Stomach smooth muscle (tissue), 2 donors: ENCODE data around the gene PDE6D.

Experiments
- H3K27ac ChIP-seq: one replicate; pipeline ENCODE4 v1.7.0; 2013; ENCODE audit warnings: mild to moderate bottlenecking, low read length, inconsistent platforms
- H3K27me3 ChIP-seq, 2 donors: one replicate each; pipeline ENCODE4 v1.7.0; 2013; ENCODE audit warnings: low read length in 2 of 2; ENCODE audit not compliant: insufficient read depth in 2 of 2, control insufficient read depth in 1 of 2
- H3K36me3 ChIP-seq, 2 donors: one replicate each; pipeline ENCODE4 v1.7.0; 2013; ENCODE audit warnings: low read length in 2 of 2; ENCODE audit not compliant: control insufficient read depth in 2 of 2, insufficient read depth in 2 of 2
- H3K4me1 ChIP-seq: one replicate; pipeline ENCODE4 v1.7.0; 2013; ENCODE audit warnings: low read length; ENCODE audit not compliant: control insufficient read depth, insufficient read depth
- H3K4me3 ChIP-seq, 2 donors: one replicate each; pipeline ENCODE4 v1.7.0; 2013; ENCODE audit warnings: low read length in 2 of 2
- H3K9ac ChIP-seq, 2 donors: one replicate each; pipeline ENCODE4 v1.7.0; 2013; ENCODE audit warnings: low read length in 2 of 2, mild to moderate bottlenecking in 1 of 2
- H3K9me3 ChIP-seq, 2 donors: one replicate each; pipeline ENCODE4 v1.7.0; 2013; ENCODE audit warnings: low read length in 2 of 2; ENCODE audit not compliant: control insufficient read depth in 2 of 2
- donor health status: healthy.
- donor health status: Pancreatic carcinoma.

PDE6D gene

DNA sequence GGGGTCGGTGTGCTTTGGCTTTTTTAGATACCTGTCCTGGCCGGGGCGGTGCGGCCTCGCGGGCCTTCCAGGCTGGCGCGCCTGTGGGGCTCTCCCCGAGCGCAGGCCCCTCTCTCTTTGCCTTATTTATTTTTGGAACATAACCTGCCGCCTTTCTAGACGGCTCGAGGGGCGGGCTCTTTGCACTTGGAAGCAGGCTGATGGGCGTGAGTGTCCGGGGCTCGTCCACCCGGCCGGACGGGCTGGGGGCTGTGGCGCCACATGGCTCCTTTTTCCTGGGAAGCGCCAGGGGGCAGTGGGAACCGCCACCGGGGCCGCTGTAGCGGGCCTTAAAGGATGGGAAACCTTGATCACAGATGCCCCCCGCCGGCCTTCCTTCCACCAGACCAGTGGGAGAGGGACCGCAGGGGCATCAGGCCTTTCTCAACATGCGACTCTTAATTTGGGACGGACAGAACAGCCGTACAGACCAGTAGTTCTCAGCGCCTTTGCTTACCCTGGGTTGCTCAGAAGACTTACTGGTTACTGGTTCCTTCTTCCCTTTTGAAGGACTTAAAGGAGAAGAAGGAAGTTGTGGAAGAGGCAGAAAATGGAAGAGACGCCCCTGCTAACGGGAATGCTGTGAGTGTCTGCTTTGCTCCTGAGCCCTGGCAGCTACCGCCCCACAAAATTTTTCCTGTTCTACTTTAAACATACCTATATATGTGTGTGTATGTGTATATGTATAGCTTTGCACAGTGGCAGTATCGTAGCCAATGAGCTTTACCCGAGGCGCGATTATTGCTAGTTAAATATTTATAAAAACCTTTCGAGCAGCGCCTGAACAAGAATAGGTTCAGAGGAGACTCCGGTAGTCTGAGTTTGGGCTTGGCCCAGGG, 70.0 kb downstream of the PDE6D start:
- Histone ChIP-seq H3K4me1 (peaks cover 50% of the 10 kb centered on the region), H3K4me3 (peak overlapping the region; percentile 69 to 87), H3K9me3 (no peaks in the 10 kb centered on the region), H3K36me3 (peaks cover 9 to 15% of the 10 kb centered on the region in 2 donors), H3K27ac (peak overlapping the region; percentile 69), H3K27me3 (no peaks in the 10 kb centered on the region), H3K9ac (peak overlapping the region; percentile 72 to 97)

DNA sequence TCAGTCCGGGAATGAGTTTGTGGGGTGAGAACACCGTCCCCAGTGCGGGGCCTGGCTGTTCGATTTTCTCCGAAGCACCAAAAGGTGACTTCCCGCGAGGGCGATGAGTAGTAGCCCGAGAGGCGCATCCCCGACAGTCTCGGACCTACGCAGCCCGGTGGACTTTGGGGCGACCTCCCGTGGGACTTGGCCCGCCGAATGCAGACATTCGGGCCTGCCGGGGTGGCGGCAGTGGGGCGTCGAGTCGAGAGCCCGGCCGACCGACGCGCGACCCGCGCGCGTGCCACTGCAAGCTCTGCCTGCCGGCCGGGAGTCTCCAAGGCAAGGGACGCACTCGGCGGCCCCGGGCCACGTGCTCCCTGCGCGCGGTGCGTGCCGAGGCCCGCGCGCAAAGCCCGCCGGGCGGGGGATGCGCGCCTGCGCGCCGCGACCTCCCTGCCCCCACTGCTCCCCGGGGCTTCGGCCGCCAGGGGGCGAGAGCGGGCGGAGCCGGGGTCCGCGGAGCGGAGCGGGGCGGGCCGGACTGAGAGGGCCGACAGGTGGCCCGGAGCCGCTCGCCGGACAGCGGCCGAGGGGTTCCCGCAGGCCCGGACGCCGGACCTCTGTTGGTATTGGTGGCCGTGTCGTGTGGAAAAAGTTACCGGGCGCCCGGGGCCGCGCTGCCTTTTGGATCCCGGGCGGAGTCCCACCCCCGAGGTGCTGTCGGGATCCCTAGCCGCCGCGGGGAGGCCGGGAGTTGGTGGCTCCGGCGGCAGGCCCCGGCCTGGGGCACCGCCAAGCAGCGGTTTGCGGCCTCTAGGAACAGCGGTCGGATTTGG, 70.9 kb downstream of the PDE6D start:
- peak overlapping the region; percentile 100 for H3K27ac ChIP-seq
- H3K4me1 ChIP-seq: peaks cover 54% of the 10 kb centered on the region
- peaks cover 9 to 15% of the 10 kb centered on the region in 2 donors for H3K36me3 ChIP-seq
- H3K4me3 ChIP-seq: peak overlapping the region; percentile 87 to 92
- H3K9me3 ChIP-seq: no peaks in the 10 kb centered on the region
- no peaks in the 10 kb centered on the region for H3K27me3 ChIP-seq
- peak overlapping the region; percentile 91 to 97 for H3K9ac ChIP-seq

DNA sequence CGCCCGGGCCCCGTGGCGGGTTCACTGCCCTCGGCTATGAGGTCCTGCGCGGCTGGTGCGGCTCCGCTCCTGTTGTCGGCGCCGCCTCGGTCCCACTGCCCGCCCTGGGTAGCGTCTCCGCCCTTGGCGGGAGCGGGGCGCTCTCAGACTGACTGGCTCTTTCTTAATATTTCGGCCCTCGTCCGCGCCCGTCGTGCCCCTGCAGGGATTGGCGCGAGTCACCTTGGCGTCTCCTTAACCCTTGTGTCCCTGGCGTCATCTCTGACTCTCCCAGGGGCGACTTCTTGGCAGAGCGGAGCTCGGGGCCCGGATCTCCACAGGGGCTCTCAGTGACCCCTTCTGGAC, 71.5 kb downstream of the PDE6D start:
- Histone ChIP-seq H3K9me3 (no peaks in the 10 kb centered on the region), H3K27ac (peak overlapping the region; percentile 100), H3K4me1 (peaks cover 57% of the 10 kb centered on the region), H3K9ac (peak overlapping the region; percentile 91 to 97), H3K27me3 (no peaks in the 10 kb centered on the region), H3K4me3 (peak overlapping the region; percentile 87 to 92), H3K36me3 (peaks cover 9 to 15% of the 10 kb centered on the region in 2 donors)

DNA sequence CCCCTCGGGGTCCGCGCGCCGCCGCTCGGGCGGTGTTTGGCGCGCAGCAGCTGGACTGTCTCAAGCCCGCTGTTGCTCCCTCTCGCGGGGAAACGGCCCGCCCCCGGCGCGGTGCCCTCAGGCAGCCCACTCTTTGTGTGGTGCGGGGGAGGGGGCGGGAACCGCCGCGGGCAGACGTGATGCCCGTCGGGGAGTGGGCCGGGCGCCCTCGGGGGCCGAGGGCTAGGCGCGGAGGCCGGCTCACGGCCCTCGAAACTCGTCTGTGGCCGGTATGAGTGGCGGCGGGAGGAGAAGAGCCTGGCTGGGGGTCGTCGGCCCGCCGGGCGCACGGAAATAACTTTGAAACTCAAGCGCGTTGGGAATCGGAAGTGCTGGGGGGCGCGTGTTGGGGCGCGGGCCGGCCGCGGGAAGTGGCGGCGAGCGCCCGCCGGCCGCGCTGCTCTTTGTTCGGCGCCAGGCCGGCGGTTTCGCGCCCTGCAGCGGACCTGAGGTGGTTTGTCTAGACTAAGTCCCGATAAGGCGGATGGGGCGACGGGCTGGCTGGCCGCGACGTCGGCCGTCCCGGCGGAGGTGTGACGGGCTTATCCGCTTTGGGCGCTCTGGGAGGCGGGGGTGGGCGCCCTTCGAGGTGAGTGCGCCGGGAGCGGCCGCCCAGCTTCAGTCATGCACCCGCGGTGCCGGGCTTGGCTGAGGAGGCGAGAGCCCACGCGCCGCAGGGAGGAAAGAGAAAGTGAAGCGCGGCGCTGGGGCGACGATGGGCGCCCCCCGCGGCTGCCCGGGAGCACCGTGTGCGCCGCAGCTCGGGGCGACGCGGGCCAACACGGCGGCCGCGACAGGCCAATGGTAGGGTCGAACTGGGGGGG, 72.1 kb downstream of the PDE6D start:
- H3K9ac ChIP-seq: peak overlapping the region; percentile 91 to 97
- H3K36me3 ChIP-seq: peaks cover 9 to 15% of the 10 kb centered on the region in 2 donors
- H3K9me3 ChIP-seq: no peaks in the 10 kb centered on the region
- H3K4me1 ChIP-seq: peaks cover 57% of the 10 kb centered on the region
- H3K4me3 ChIP-seq: peak overlapping the region; percentile 87 to 92
- no peaks in the 10 kb centered on the region for H3K27me3 ChIP-seq
- peak overlapping the region; percentile 100 for H3K27ac ChIP-seq

DNA sequence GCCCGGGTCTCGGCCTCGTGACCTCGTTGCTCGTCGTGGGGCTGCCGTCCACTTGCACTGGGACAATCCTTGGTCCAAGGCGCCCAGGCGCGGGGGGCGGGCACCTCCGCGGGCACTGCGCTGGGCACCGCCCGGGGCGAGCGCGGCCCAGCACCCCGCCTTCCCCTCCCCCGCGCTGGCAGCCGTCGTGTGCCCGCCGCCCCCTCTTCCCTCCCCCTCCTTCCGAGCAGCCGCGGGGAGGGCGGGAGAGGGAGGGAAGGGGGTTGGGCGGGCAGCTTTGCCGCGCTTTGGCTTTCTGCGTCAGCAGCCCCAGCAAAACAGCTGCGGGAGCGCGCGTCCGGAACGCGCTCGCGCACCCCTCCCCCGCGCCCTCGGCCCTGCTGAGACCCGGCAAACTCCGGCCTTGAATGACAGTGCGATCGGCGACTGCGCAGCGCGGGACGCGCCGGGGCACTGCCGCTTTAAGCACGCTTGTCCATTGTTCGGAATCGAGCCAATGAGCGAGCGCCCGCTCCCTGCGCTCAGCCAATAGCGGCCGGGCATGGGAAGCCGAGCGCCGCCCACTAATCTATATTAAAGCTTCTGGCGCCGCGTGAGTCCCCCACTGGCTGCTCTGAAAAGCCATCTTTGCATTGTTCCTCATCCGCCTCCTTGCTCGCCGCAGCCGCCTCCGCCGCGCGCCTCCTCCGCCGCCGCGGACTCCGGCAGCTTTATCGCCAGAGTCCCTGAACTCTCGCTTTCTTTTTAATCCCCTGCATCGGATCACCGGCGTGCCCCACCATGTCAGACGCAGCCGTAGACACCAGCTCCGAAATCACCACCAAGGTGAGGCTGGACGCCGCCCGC, 72.9 kb downstream of the PDE6D start, which contains the start of gene PTMA:
TSS of gene PTMA (plus strand) at position 599 of the 846 bp plus-strand sequence. CDS start at position 781, 182 bp downstream.
- Histone ChIP-seq H3K36me3 (peaks cover 9 to 11% of the 10 kb centered on the region in 2 donors), H3K27ac (peak within 1 kb of the TSS; percentile 100), H3K9me3 (no peaks in the 10 kb centered on the region), H3K27me3 (no peaks in the 10 kb centered on the region), H3K4me3 (peak within 1 kb of the TSS; percentile 92 to 93), H3K9ac (peak within 1 kb of the TSS; percentile 98 to 99), H3K4me1 (peaks cover 52% of the 10 kb centered on the region)

DNA sequence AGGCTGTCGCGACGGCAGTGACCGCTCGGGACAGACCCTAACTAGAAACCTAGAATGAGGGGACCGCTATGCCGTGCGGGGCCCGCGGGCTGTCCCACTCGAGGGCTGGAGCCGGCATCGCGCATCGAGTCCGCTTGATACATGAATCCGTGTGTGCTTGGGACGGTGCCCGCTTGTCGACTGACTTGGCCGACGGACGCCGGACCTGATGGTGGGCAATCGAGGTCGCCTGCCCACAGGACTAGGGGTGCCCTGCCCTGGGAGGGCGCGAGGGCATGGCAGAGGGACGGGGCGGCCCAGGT, 73.5 kb downstream of the PDE6D start:
- Histone ChIP-seq H3K27me3 (no peaks in the 10 kb centered on the region), H3K27ac (peak overlapping the region; percentile 100), H3K9me3 (no peaks in the 10 kb centered on the region), H3K4me1 (peaks cover 52% of the 10 kb centered on the region), H3K4me3 (peak overlapping the region; percentile 82 to 93), H3K9ac (peak overlapping the region; percentile 98 to 99), H3K36me3 (peaks cover 9 to 11% of the 10 kb centered on the region in 2 donors)

DNA sequence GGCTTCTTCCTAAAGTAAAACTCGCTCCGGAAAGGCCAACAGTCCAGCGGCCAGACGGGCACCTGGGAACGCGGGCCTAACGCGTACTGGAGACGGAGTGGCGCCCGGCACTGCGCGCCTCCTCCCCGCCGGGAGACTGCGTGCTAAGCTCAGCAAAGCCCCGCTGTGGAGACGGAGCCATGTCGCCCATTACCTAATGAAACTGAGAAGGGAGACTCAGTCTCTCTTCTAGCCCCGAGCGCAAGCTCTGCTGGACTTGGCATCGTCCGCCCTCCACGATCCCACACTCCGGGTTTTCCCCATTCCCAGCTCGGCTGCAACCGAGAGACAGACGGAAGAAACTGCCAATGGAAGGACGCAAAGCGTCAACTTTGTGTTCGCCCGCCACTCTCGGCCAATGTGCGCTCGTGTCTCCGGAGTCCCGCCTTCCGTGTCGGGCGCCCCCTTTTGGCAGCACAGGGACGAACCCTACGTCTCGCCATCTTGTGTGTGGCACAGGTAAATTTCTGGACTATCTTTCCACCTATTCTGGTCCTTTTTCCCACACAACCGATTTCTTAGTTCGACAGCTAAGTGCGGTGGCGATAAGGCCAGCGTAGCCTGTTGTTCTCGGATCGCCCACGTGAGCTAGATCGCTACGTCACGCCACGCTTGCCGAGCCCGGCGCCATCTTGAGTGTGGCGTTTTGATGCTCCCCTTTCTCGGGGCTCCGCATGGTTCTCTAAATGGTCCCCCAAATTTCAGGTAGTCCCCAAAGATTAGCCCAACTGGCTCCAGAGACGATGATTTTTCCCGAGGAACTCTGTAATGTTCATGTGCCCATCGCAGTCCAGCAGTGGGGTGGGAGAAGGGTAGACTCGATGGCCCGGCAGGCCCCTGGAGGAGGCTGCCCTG, 74.1 kb downstream of the PDE6D start:
- Histone ChIP-seq H3K27ac (peak overlapping the region; percentile 100), H3K9ac (peak overlapping the region; percentile 98 to 99), H3K36me3 (peaks cover 3 to 5% of the 10 kb centered on the region in 2 donors), H3K9me3 (no peaks in the 10 kb centered on the region), H3K4me1 (peaks cover 51% of the 10 kb centered on the region), H3K27me3 (no peaks in the 10 kb centered on the region), H3K4me3 (peak overlapping the region; percentile 82 to 93)

DNA sequence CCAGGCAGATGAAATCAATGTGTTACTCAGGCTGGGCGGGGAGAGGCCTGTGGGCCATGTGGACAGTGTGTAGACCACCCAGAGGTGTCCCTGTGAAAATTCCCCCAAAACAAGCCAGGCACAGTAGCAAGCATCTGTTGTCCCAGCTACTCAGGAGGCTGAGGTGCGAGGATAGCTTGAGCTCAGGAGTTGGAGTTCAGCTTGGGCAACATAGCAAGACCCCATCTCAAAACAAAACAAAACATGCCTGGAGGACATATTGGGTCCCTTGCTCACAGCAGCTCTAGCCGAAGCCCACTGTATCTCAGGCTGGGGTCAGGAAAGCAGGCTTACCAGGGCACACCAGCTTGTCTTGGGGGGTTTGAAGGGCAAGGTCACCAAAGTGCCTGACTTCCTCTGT, 77.1 kb downstream of the PDE6D start:
- Histone ChIP-seq H3K27ac (peak overlapping the region; percentile 31), H3K4me1 (peaks cover 45% of the 10 kb centered on the region)

More for the DNA sequence above, 77.1 kb downstream of the PDE6D start:
- Histone ChIP-seq H3K9me3 (no peaks in the 10 kb centered on the region), H3K27me3 (no peaks in the 10 kb centered on the region), H3K36me3 (no peaks in the 10 kb centered on the region), H3K4me3 (no peak overlapping the region), H3K9ac (no peak overlapping the region)
